ENCODE results near the gene PPP2R5D.

DNA sequence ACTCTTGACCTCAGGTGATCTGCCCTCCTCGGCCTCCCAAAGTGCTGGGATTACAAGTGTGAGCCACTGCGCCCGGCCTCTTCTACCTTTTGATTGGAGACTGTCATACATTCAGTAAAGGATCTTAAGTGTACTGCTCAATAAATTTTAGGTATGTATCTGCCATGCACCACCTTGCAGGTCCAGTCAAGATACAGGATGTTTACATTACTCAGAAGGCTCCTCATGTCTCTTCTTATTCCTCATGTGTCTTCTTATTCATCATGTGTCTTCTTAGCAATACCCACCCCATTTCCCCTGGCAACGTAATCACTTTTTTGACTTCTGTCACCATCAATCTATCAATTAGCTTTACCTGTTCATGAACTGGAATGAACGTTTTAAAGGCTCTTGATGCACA lies 21.5 kb downstream of the PPP2R5D start:
- TF ChIP-seq, protein P1, sequence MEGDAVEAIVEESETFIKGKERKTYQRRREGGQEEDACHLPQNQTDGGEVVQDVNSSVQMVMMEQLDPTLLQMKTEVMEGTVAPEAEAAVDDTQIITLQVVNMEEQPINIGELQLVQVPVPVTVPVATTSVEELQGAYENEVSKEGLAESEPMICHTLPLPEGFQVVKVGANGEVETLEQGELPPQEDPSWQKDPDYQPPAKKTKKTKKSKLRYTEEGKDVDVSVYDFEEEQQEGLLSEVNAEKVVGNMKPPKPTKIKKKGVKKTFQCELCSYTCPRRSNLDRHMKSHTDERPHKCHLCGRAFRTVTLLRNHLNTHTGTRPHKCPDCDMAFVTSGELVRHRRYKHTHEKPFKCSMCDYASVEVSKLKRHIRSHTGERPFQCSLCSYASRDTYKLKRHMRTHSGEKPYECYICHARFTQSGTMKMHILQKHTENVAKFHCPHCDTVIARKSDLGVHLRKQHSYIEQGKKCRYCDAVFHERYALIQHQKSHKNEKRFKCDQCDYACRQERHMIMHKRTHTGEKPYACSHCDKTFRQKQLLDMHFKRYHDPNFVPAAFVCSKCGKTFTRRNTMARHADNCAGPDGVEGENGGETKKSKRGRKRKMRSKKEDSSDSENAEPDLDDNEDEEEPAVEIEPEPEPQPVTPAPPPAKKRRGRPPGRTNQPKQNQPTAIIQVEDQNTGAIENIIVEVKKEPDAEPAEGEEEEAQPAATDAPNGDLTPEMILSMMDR (optimal IDR thresholded peaks at IDR 0.05 in 1 of 3, IDR thresholded peaks at IDR 0.05 in 1 of 3, conservative IDR thresholded peaks at IDR 0.05 in 1 of 3; ENCODE audit: extremely low read depth in 1 of 3, insufficient read depth in 2 of 3, low read length in 3 of 3), result no peak
- no peak for TF ChIP-seq EZH2 (IDR thresholded peaks at IDR 0.05; ENCODE audit: low read length)

Measured in keratinocyte (primary cell).